IMR-90 (cell line): ENCODE data around the gene INHBC. TPM values are rescaled to one million over a fixed set of nuclear protein-coding genes. Genes with fewer than 3 reads are reported as not detected.

ENCODE experiments used
- ATAC-seq: fragments of 200-7000 bp; cut with Tn5 transposase; 2 replicates; pipeline ENCODE4 v1.9.1; 2020; ENCODE audit warnings: low read depth, mild to moderate bottlenecking, moderate library complexity
- BruUV-seq: library from RNA; stranded (reverse); fragments of 400-500 nt; replicated peaks from 2 replicates; lab custom pipeline; 2021; lab: Mats Ljungman, UMichigan
- CTCF ChIA-PET: fragments of 300-600 bp; formaldehyde crosslinking; extraction: SDS; loops from one replicate; lab custom pipeline; 2021; ENCODE audit warnings: antibody characterized with exemption; lab: Yijun Ruan, JAX
- POLR2A ChIA-PET: fragments of 300-600 bp; sonication (Branson Sonifier 250); formaldehyde crosslinking; loops from one replicate; lab custom pipeline; 2022; ENCODE audit warnings: antibody characterized with exemption; ENCODE audit not compliant: unreplicated experiment; lab: Charles Lee
- DNase-seq: peaks from one replicate; pipeline ENCODE4 v3.0.0; 2013
- H2AFZ ChIP-seq: replicated peaks from 2 replicates; pipeline ENCODE3; 2013; ENCODE audit warnings: low read length, mild to moderate bottlenecking; ENCODE audit not compliant: poor library complexity
- H2AK5ac ChIP-seq: 2 replicates; pipeline ENCODE4 v1.6.1; 2013; ENCODE audit warnings: low read depth, low read length, inconsistent platforms
- H2AK9ac ChIP-seq: replicated peaks from 2 replicates; pipeline ENCODE3; 2013; ENCODE audit warnings: mild to moderate bottlenecking, low read depth, low read length, moderate library complexity; ENCODE audit not compliant: poor library complexity
- H2BK120ac ChIP-seq: 2 replicates; pipeline ENCODE4 v1.6.1; 2013; ENCODE audit warnings: low read depth, low read length, inconsistent platforms
- H2BK15ac ChIP-seq: 3 replicates; pipeline ENCODE4 v1.6.1; 2013; ENCODE audit warnings: low read depth, low read length, inconsistent platforms
- H2BK20ac ChIP-seq: 2 replicates; pipeline ENCODE4 v1.6.1; 2013; ENCODE audit warnings: low read depth, mild to moderate bottlenecking, inconsistent platforms, low read length, moderate library complexity
- H2BK5ac ChIP-seq: 2 replicates; pipeline ENCODE4 v1.6.1; 2013; ENCODE audit warnings: mild to moderate bottlenecking, low read depth, low read length, inconsistent platforms; ENCODE audit not compliant: poor library complexity, severe bottlenecking
- H3K14ac ChIP-seq: replicated peaks from 2 replicates; pipeline ENCODE4 v1.6.1; 2013; ENCODE audit warnings: low read depth, low read length, inconsistent platforms
- H3K18ac ChIP-seq: 2 replicates; pipeline ENCODE4 v1.6.1; 2013; ENCODE audit warnings: low read depth, low read length, control low read depth
- H3K23ac ChIP-seq: 2 replicates; pipeline ENCODE4 v1.6.1; 2013; ENCODE audit warnings: low read depth, low read length, inconsistent platforms
- H3K27ac ChIP-seq: 2 replicates; pipeline ENCODE4 v1.5.1; 2013; ENCODE audit warnings: mild to moderate bottlenecking, control low read depth, low read length; ENCODE audit not compliant: insufficient read depth
- H3K27me3 ChIP-seq: 2 replicates; pipeline ENCODE4 v1.6.1; 2013; ENCODE audit warnings: low read length; ENCODE audit not compliant: control insufficient read depth, insufficient read depth
- H3K36me3 ChIP-seq: 2 replicates; pipeline ENCODE4 v1.6.1; 2013; ENCODE audit warnings: low read length, mixed read lengths; ENCODE audit not compliant: control insufficient read depth, insufficient read depth
- H3K4ac ChIP-seq: 2 replicates; pipeline ENCODE4 v1.6.1; 2013; ENCODE audit warnings: low read depth, low read length, inconsistent platforms
- H3K4me1 ChIP-seq: 2 replicates; pipeline ENCODE4 v1.6.1; 2013; ENCODE audit warnings: low read length, mixed read lengths; ENCODE audit not compliant: control insufficient read depth, insufficient read depth
- H3K4me2 ChIP-seq: 2 replicates; pipeline ENCODE4 v1.6.1; 2013; ENCODE audit warnings: low read depth, mild to moderate bottlenecking, control low read depth, low read length, moderate library complexity
- H3K4me3 ChIP-seq: 2 replicates; pipeline ENCODE4 v1.5.1; 2013; ENCODE audit warnings: low read depth, mild to moderate bottlenecking, control low read depth, low read length, moderate library complexity; ENCODE audit not compliant: insufficient read depth
- H3K56ac ChIP-seq: 2 replicates; pipeline ENCODE4 v1.6.1; 2013; ENCODE audit warnings: low read length, inconsistent platforms; ENCODE audit not compliant: insufficient read depth; ENCODE audit errors: extremely low read depth
- H3K79me1 ChIP-seq, 2 experiments: 2 replicates each; pipeline ENCODE4 v1.6.1; 2013; ENCODE audit warnings: low read length in 2 of 2, inconsistent platforms in 1 of 2, low read depth in 1 of 2
- H3K9ac ChIP-seq: 2 replicates; pipeline ENCODE4 v1.6.1; 2013; ENCODE audit warnings: low read depth, low read length, control low read depth
- H3K9me1 ChIP-seq: 2 replicates; pipeline ENCODE4 v1.6.1; 2013; ENCODE audit warnings: low read length, inconsistent platforms; ENCODE audit not compliant: insufficient read depth
- H3K9me3 ChIP-seq: 2 replicates; pipeline ENCODE4 v1.6.1; 2013; ENCODE audit warnings: low read length; ENCODE audit not compliant: control insufficient read depth, insufficient read depth
- H4K20me1 ChIP-seq: 2 replicates; pipeline ENCODE4 v1.6.1; 2013; ENCODE audit warnings: low read length, inconsistent platforms; ENCODE audit not compliant: insufficient read depth
- H4K5ac ChIP-seq: 2 replicates; pipeline ENCODE4 v1.6.1; 2013; ENCODE audit warnings: mild to moderate bottlenecking, low read depth, low read length, control low read depth
- H4K8ac ChIP-seq, 2 experiments: 2 replicates each; pipeline ENCODE4 v1.6.1; 2013; ENCODE audit warnings: low read depth in 2 of 2, low read length in 2 of 2, control low read depth in 1 of 2, inconsistent platforms in 1 of 2
- H4K91ac ChIP-seq: 2 replicates; pipeline ENCODE4 v1.6.1; 2013; ENCODE audit warnings: low read depth, low read length, inconsistent platforms; ENCODE audit not compliant: insufficient read depth
- BHLHE40 ChIP-seq: fragments of 150-350 bp; IDR thresholded peaks from 2 replicates; pipeline ENCODE4 v1.6.1; 2016; ENCODE audit warnings: mild to moderate bottlenecking, low read depth, low read length
- CEBPB ChIP-seq: IDR thresholded peaks from 2 replicates; pipeline ENCODE4 v1.6.1; 2012; ENCODE audit warnings: low read depth, low read length, improper control_type of control experiment
- CHD1 ChIP-seq: IDR thresholded peaks from 2 replicates; pipeline ENCODE4 v1.6.1; 2012; ENCODE audit warnings: low read depth, low read length, improper control_type of control experiment
- CTCF ChIP-seq: conservative IDR thresholded peaks from 2 replicates; pipeline ENCODE4 v1.5.1; 2012; ENCODE audit warnings: mild to moderate bottlenecking, low read depth, low read length, improper control_type of control experiment
- ELK1 ChIP-seq: fragments of 150-350 bp; IDR thresholded peaks from 2 replicates; pipeline ENCODE4 v1.6.1; 2016; ENCODE audit warnings: low read depth, mild to moderate bottlenecking, low read length, moderate library complexity, borderline replicate concordance
- FOS ChIP-seq: fragments of 150-350 bp; IDR thresholded peaks from 2 replicates; pipeline ENCODE4 v1.6.1; 2016; ENCODE audit warnings: low read depth, low read length
- MAFK ChIP-seq: IDR thresholded peaks from 2 replicates; pipeline ENCODE4 v1.6.1; 2012; ENCODE audit warnings: low read depth, low read length, improper control_type of control experiment
- MXI1 ChIP-seq: IDR thresholded peaks from 2 replicates; pipeline ENCODE4 v1.6.1; 2012; ENCODE audit warnings: low read depth, mild to moderate bottlenecking, low read length, moderate library complexity, borderline replicate concordance
- NFE2L2 ChIP-seq: fragments of 150-350 bp; IDR thresholded peaks from 2 replicates; pipeline ENCODE4 v1.6.1; 2016; ENCODE audit warnings: low read depth, mild to moderate bottlenecking, low read length
- POLR2A ChIP-seq: IDR thresholded peaks from 2 replicates; pipeline ENCODE4 v1.6.1; 2012; ENCODE audit warnings: mild to moderate bottlenecking, low read depth, low read length
- RAD21 ChIP-seq: IDR thresholded peaks from 2 replicates; pipeline ENCODE4 v1.6.1; 2012; ENCODE audit warnings: low read length, improper control_type of control experiment
- RCOR1 ChIP-seq: IDR thresholded peaks from 2 replicates; pipeline ENCODE4 v1.6.1; 2012; ENCODE audit warnings: mild to moderate bottlenecking, low read length, improper control_type of control experiment; ENCODE audit not compliant: insufficient replicate concordance
- RFX5 ChIP-seq: IDR thresholded peaks from 2 replicates; pipeline ENCODE4 v1.8.0; 2012; ENCODE audit warnings: low read depth, mild to moderate bottlenecking, low read length, moderate library complexity
- USF2 ChIP-seq: fragments of 150-350 bp; IDR thresholded peaks from 2 replicates; pipeline ENCODE4 v1.6.1; 2017; ENCODE audit warnings: mild to moderate bottlenecking, antibody characterized with exemption, low read length, low read depth
- WGBS, 2 experiments: methylation state at CpG; one replicate each; pipeline versions ENCODE4 v1.1.5 to v1.1.7; 2013; ENCODE audit warnings: missing lambda C conversion rate in 2 of 2; ENCODE audit not compliant: insufficient read length in 1 of 2; ENCODE audit errors: extremely low coverage in 2 of 2; 5-methylcytosine and 5-hydroxymethylcytosine counted together
- dilution Hi-C: fragments of 300-500 bp; cut with HindIII; formaldehyde crosslinking; loops from one replicate; pipeline ENCODE4 v1.14.3; 2018; ENCODE audit warnings: low sequenced_read_pairs; ENCODE audit not compliant: unreplicated experiment
- in situ Hi-C: fragments of 300-500 bp; cut with MboI; formaldehyde crosslinking; loops from 3 replicates; pipeline ENCODE4 v1.14.3; 2019; ENCODE audit warnings: low sequenced_read_pairs, inconsistent platforms, mixed read lengths
- intact Hi-C: fragments of 100-400 bp; cut with micrococcal nuclease; formaldehyde crosslinking; loops from 2 replicates; pipeline ENCODE4 v1.10.0; 2022
- polyA plus RNA-seq, 3 experiments: library from polyadenylated mRNA; depleted of rRNA; stranded (reverse); fragments of >200 nt; gene quantifications; 2 replicates each; pipeline ENCODE4 v1.2.3, GENCODE V29; 2012; ENCODE audit warnings: low replicate concordance in 1 of 3
- total RNA-seq: library from RNA; depleted of rRNA; stranded (reverse); fragments of >200 nt; gene quantifications from 2 replicates; pipeline ENCODE4 v1.2.3, GENCODE V29; 2012

The INHBC gene
- total and polyA plus RNA-seq, 2 of the 4 experiments (the other 2 are of a cell fraction), result 0.09 TPM; not detected in 1

- no peak overlapping the region for H2BK5ac ChIP-seq
- no peak overlapping the region for H4K8ac ChIP-seq
- no peak overlapping the region for H3K4ac ChIP-seq
- no peak overlapping the region for H2BK20ac ChIP-seq
- TF ChIP-seq FOS (no peak), ELK1 (no peak), RFX5 (no peak), CHD1 (no peak), BHLHE40 (no peak), MXI1 (no peak), RAD21 (no peak), MAFK (no peak), POLR2A (no peak), CEBPB (no peak), NFE2L2 (no peak), CTCF (no peak), USF2 (no peak), RCOR1 (no peak)
- no peak overlapping the region for H2AK5ac ChIP-seq
- H3K9me3 ChIP-seq, result no peaks in the 10 kb centered on the region
- DNase-seq (no peak), ATAC-seq (no peak)
- no peak overlapping the region for H3K27ac ChIP-seq
- WGBS, 2 experiments, result no CpG with 5 or more reads among the region's 5 CpGs
- no peak overlapping the region for H4K5ac ChIP-seq
- no peaks in the 10 kb centered on the region for H3K27me3 ChIP-seq
- H4K91ac ChIP-seq, result no peak overlapping the region
- H3K79me1 ChIP-seq, result no peaks in the 10 kb centered on the region
- H3K56ac ChIP-seq, result no peak overlapping the region
- no peak overlapping the region for H3K9ac ChIP-seq
- dilution Hi-C loops, result no loop called here
- no peak overlapping the region for H3K4me3 ChIP-seq
- H3K23ac ChIP-seq, result no peak overlapping the region
- no peaks in the 10 kb centered on the region for H3K4me1 ChIP-seq
- in situ Hi-C loops, result no loop called here
- H2BK15ac ChIP-seq, result no peak overlapping the region
- no peaks in the 10 kb centered on the region for H3K36me3 ChIP-seq
- no peaks in the 10 kb centered on the region; the same call in 1 of the 2 replicates for H3K9me1 ChIP-seq
- H2AK9ac ChIP-seq, result no peak overlapping the region
- no peak overlapping the region for H3K14ac ChIP-seq
- no peaks in the 10 kb centered on the region for H4K20me1 ChIP-seq
- ChIA-PET POLR2A (no interaction called here), CTCF (interaction anchor here (1.0 kb wide), 1 partner anchor 8 kb away, joined by 4 read pairs; no protein-coding TSS in a partner anchor)
- no TSS peak for BruUV-seq
- H3K18ac ChIP-seq, result no peak overlapping the region
- no peak overlapping the region for H3K4me2 ChIP-seq
- intact Hi-C loops, result no loop called here
- H2AFZ ChIP-seq, result no peak overlapping the region
- no peak overlapping the region for H2BK120ac ChIP-seq
Observed at GRCh38 chr12:57444744-57445143, 10.2 kb downstream of the INHBC start.
